ENCODE results near the gene TIAM2.
A peak's percentile ranks its signal among the peaks of the same experiment; 100 is the strongest.

Gene TIAM2

GRCh38 chr6:155162682-155163081 is 167.6 kb downstream of the TIAM2 start:
- no peaks in the 10 kb centered on the region for H3K27me3 ChIP-seq (ENCODE audit: control insufficient read depth, insufficient read depth, low read length)
- no peaks in the 10 kb centered on the region for H3K9me3 ChIP-seq (ENCODE audit: control insufficient read depth, insufficient read depth, low read length)
- H3K27ac ChIP-seq (ENCODE audit: low read length) = no peak overlapping the region
- no peaks in the 10 kb centered on the region for H3K4me1 ChIP-seq (ENCODE audit: control insufficient read depth, insufficient read depth, low read length)
- no peak for DNase-seq (ENCODE audit: low read depth, low spot score)
- WGBS (ENCODE audit: insufficient coverage, insufficient read length) = no CpG with 5 or more reads among the region's 3 CpGs
- H3K36me3 ChIP-seq (ENCODE audit: control insufficient read depth, insufficient read depth, low read length) = peaks cover 3% of the 10 kb centered on the region; the same call in 1 of the 2 replicates
- H3K4me3 ChIP-seq (ENCODE audit: low read length) = no peak overlapping the region

- H3K27me3 ChIP-seq (ENCODE audit: control insufficient read depth, insufficient read depth, low read length) = no peaks in the 10 kb centered on the region
- peaks cover 3% of the 10 kb centered on the region; the same call in 1 of the 2 replicates for H3K36me3 ChIP-seq (ENCODE audit: control insufficient read depth, insufficient read depth, low read length)
- no peak overlapping the region for H3K27ac ChIP-seq (ENCODE audit: low read length)
- no peak for DNase-seq (ENCODE audit: low read depth, low spot score)
- H3K4me1 ChIP-seq (ENCODE audit: control insufficient read depth, insufficient read depth, low read length) = no peaks in the 10 kb centered on the region
- WGBS (ENCODE audit: insufficient coverage, insufficient read length) = no CpG with 5 or more reads among the region's 1 CpG
- no peak overlapping the region for H3K4me3 ChIP-seq (ENCODE audit: low read length)
- H3K9me3 ChIP-seq (ENCODE audit: control insufficient read depth, insufficient read depth, low read length) = no peaks in the 10 kb centered on the region
These were observed 168.5 kb downstream of the TIAM2 start for GRCh38 chr6:155163601-155164000.

- Histone ChIP-seq H3K27me3 (ENCODE audit: control insufficient read depth, insufficient read depth, low read length) (no peaks in the 10 kb centered on the region), H3K27ac (ENCODE audit: low read length) (no peak overlapping the region), H3K36me3 (ENCODE audit: control insufficient read depth, insufficient read depth, low read length) (peaks cover 3% of the 10 kb centered on the region; the same call in 1 of the 2 replicates), H3K4me3 (ENCODE audit: low read length) (no peak overlapping the region), H3K4me1 (ENCODE audit: control insufficient read depth, insufficient read depth, low read length) (no peaks in the 10 kb centered on the region), H3K9me3 (ENCODE audit: control insufficient read depth, insufficient read depth, low read length) (no peaks in the 10 kb centered on the region)
- WGBS (ENCODE audit: insufficient coverage, insufficient read length) = no CpG with 5 or more reads among the region's 12 CpGs
- DNase-seq (ENCODE audit: low read depth, low spot score) = no peak
These were observed 170.1 kb downstream of the TIAM2 start for GRCh38 chr6:155165029-155165710.

- no peaks in the 10 kb centered on the region for H3K9me3 ChIP-seq (ENCODE audit: control insufficient read depth, insufficient read depth, low read length)
- DNase-seq (ENCODE audit: low read depth, low spot score) = no peak
- H3K36me3 ChIP-seq (ENCODE audit: control insufficient read depth, insufficient read depth, low read length) = no peaks in the 10 kb centered on the region
- H3K4me3 ChIP-seq (ENCODE audit: low read length) = no peak overlapping the region
- H3K4me1 ChIP-seq (ENCODE audit: control insufficient read depth, insufficient read depth, low read length) = peaks cover 3% of the 10 kb centered on the region; the same call in 1 of the 2 replicates
- H3K27me3 ChIP-seq (ENCODE audit: control insufficient read depth, insufficient read depth, low read length) = no peaks in the 10 kb centered on the region
- no CpG with 5 or more reads among the region's 3 CpGs for WGBS (ENCODE audit: insufficient coverage, insufficient read length)
- H3K27ac ChIP-seq (ENCODE audit: low read length) = no peak overlapping the region
These were observed 175.4 kb downstream of the TIAM2 start for GRCh38 chr6:155170519-155170918.

- no peak for DNase-seq (ENCODE audit: low read depth, low spot score)
- Histone ChIP-seq H3K9me3 (ENCODE audit: control insufficient read depth, insufficient read depth, low read length) (no peaks in the 10 kb centered on the region), H3K27me3 (ENCODE audit: control insufficient read depth, insufficient read depth, low read length) (no peaks in the 10 kb centered on the region), H3K4me1 (ENCODE audit: control insufficient read depth, insufficient read depth, low read length) (peaks cover 3% of the 10 kb centered on the region; the same call in 1 of the 2 replicates), H3K4me3 (ENCODE audit: low read length) (no peak overlapping the region), H3K27ac (ENCODE audit: low read length) (no peak overlapping the region), H3K36me3 (ENCODE audit: control insufficient read depth, insufficient read depth, low read length) (no peaks in the 10 kb centered on the region)
- WGBS (ENCODE audit: insufficient coverage, insufficient read length) = no CpG with 5 or more reads among the region's 6 CpGs
These were observed 176.1 kb downstream of the TIAM2 start for GRCh38 chr6:155171109-155171746.

- no peak overlapping the region for H3K4me3 ChIP-seq (ENCODE audit: low read length)
- DNase-seq (ENCODE audit: low read depth, low spot score) = no peak
These were observed 176.8 kb downstream of the TIAM2 start for GRCh38 chr6:155171747-155172449.

GRCh38 chr6:155173488-155173887 is 178.4 kb downstream of the TIAM2 start:
- H3K27ac ChIP-seq (ENCODE audit: low read length) = no peak overlapping the region
- DNase-seq (ENCODE audit: low read depth, low spot score) = no peak
- H3K4me3 ChIP-seq (ENCODE audit: low read length) = no peak overlapping the region
- no peaks in the 10 kb centered on the region for H3K36me3 ChIP-seq (ENCODE audit: control insufficient read depth, insufficient read depth, low read length)
- H3K9me3 ChIP-seq (ENCODE audit: control insufficient read depth, insufficient read depth, low read length) = no peaks in the 10 kb centered on the region
- no CpG with 5 or more reads among the region's 5 CpGs for WGBS (ENCODE audit: insufficient coverage, insufficient read length)
- H3K27me3 ChIP-seq (ENCODE audit: control insufficient read depth, insufficient read depth, low read length) = no peaks in the 10 kb centered on the region
- H3K4me1 ChIP-seq (ENCODE audit: control insufficient read depth, insufficient read depth, low read length) = peaks cover 3% of the 10 kb centered on the region; the same call in 1 of the 2 replicates

More at GRCh38 chr6:155171747-155172449, 176.8 kb downstream of the TIAM2 start:
- no CpG with 5 or more reads among the region's 7 CpGs for WGBS (ENCODE audit: insufficient coverage, insufficient read length)
- Histone ChIP-seq H3K27me3 (ENCODE audit: control insufficient read depth, insufficient read depth, low read length) (no peaks in the 10 kb centered on the region), H3K36me3 (ENCODE audit: control insufficient read depth, insufficient read depth, low read length) (no peaks in the 10 kb centered on the region), H3K4me1 (ENCODE audit: control insufficient read depth, insufficient read depth, low read length) (peaks cover 3% of the 10 kb centered on the region; the same call in 1 of the 2 replicates), H3K27ac (ENCODE audit: low read length) (no peak overlapping the region), H3K9me3 (ENCODE audit: control insufficient read depth, insufficient read depth, low read length) (no peaks in the 10 kb centered on the region)

- DNase-seq (ENCODE audit: low read depth, low spot score) = peak; percentile 84
- no peaks in the 10 kb centered on the region for H3K9me3 ChIP-seq (ENCODE audit: control insufficient read depth, insufficient read depth, low read length)
- no peaks in the 10 kb centered on the region for H3K36me3 ChIP-seq (ENCODE audit: control insufficient read depth, insufficient read depth, low read length)
- no CpG with 5 or more reads among the region's 12 CpGs for WGBS (ENCODE audit: insufficient coverage, insufficient read length)
- no peak overlapping the region for H3K27ac ChIP-seq (ENCODE audit: low read length)
- peaks cover 3% of the 10 kb centered on the region; the same call in 1 of the 2 replicates for H3K4me1 ChIP-seq (ENCODE audit: control insufficient read depth, insufficient read depth, low read length)
- no peaks in the 10 kb centered on the region for H3K27me3 ChIP-seq (ENCODE audit: control insufficient read depth, insufficient read depth, low read length)
- no peak overlapping the region for H3K4me3 ChIP-seq (ENCODE audit: low read length)
These were observed 179.6 kb downstream of the TIAM2 start for GRCh38 chr6:155174576-155175211.

GRCh38 chr6:155177363-155177961 is 182.3 kb downstream of the TIAM2 start:
- H3K4me3 ChIP-seq (ENCODE audit: low read length) = no peak overlapping the region
- no CpG with 5 or more reads among the region's 4 CpGs for WGBS (ENCODE audit: insufficient coverage, insufficient read length)
- no peaks in the 10 kb centered on the region for H3K27me3 ChIP-seq (ENCODE audit: control insufficient read depth, insufficient read depth, low read length)
- H3K4me1 ChIP-seq (ENCODE audit: control insufficient read depth, insufficient read depth, low read length) = peaks cover 2% of the 10 kb centered on the region; the same call in 1 of the 2 replicates
- no peak overlapping the region for H3K27ac ChIP-seq (ENCODE audit: low read length)
- no peak for DNase-seq (ENCODE audit: low read depth, low spot score)
- no peaks in the 10 kb centered on the region for H3K36me3 ChIP-seq (ENCODE audit: control insufficient read depth, insufficient read depth, low read length)
- no peaks in the 10 kb centered on the region for H3K9me3 ChIP-seq (ENCODE audit: control insufficient read depth, insufficient read depth, low read length)

GRCh38 chr6:155181498-155181897 is 186.4 kb downstream of the TIAM2 start:
- no CpG with 5 or more reads among the region's 3 CpGs for WGBS (ENCODE audit: insufficient coverage, insufficient read length)
- H3K4me3 ChIP-seq (ENCODE audit: low read length) = no peak overlapping the region
- peaks cover 2% of the 10 kb centered on the region; the same call in 1 of the 2 replicates for H3K4me1 ChIP-seq (ENCODE audit: control insufficient read depth, insufficient read depth, low read length)
- H3K27me3 ChIP-seq (ENCODE audit: control insufficient read depth, insufficient read depth, low read length) = no peaks in the 10 kb centered on the region
- no peak overlapping the region for H3K27ac ChIP-seq (ENCODE audit: low read length)
- H3K36me3 ChIP-seq (ENCODE audit: control insufficient read depth, insufficient read depth, low read length) = no peaks in the 10 kb centered on the region; the same call in 1 of the 2 replicates
- no peaks in the 10 kb centered on the region for H3K9me3 ChIP-seq (ENCODE audit: control insufficient read depth, insufficient read depth, low read length)
- no peak for DNase-seq (ENCODE audit: low read depth, low spot score)
